B cell (primary cell): Measurements from ENCODE around the gene OR51D1. TPM values are rescaled to one million over a fixed set of nuclear protein-coding genes. Genes with fewer than 3 reads are reported as not detected.

Source experiments
- ATAC-seq: fragments of 200-7000 bp; cut with Tn5 transposase; one replicate; pipeline ENCODE4 v1.10.0; 2021; ENCODE audit warnings: low read depth, mild to moderate bottlenecking, moderate number of reproducible peaks, moderate library complexity
- CTCF ChIA-PET: fragments of 350-600 bp; sonication (Branson Sonifier 250); formaldehyde crosslinking; loops from one replicate; lab custom pipeline; 2021; ENCODE audit warnings: antibody characterized with exemption, inconsistent platforms; lab: Charles Lee
- POLR2A ChIA-PET: fragments of 350-600 bp; sonication (Branson Sonifier 250); formaldehyde crosslinking; loops from one replicate; lab custom pipeline; 2021; ENCODE audit warnings: antibody characterized with exemption; lab: Charles Lee
- DNase-seq: peaks from one replicate; pipeline ENCODE4 v3.0.0; 2013
- H2AFZ ChIP-seq: 2 replicates; pipeline ENCODE4 v1.6.1; 2012; ENCODE audit warnings: mild to moderate bottlenecking, low read depth, low read length; ENCODE audit not compliant: insufficient read depth, poor library complexity, severe bottlenecking
- H3K27ac ChIP-seq, 2 donors: 1 replicate in 1 of 2; 2 replicates in 1 of 2; pipeline ENCODE4 v1.5.1; 2012 to 2013; ENCODE audit warnings: low read length in 2 of 2, mild to moderate bottlenecking in 2 of 2, moderate library complexity in 1 of 2
- H3K27me3 ChIP-seq, 4 experiments: fragments of 200-600 bp in 1 of 4; sonication (generic) in 1 of 4; replicated peaks in 1 of 4; 1 replicate in 2 of 4; 2 replicates in 2 of 4; pipeline versions ENCODE4 v1.6.1 to v1.7.0; 2013 to 2016; ENCODE audit warnings: low read length in 3 of 4, mild to moderate bottlenecking in 2 of 4, mixed read lengths in 1 of 4, moderate library complexity in 1 of 4; ENCODE audit not compliant: insufficient read depth in 4 of 4, control insufficient read depth in 3 of 4; ENCODE audit errors: control extremely low read depth in 1 of 4
- H3K36me3 ChIP-seq, 2 experiments: replicated peaks in 1 of 2; 1 replicate in 1 of 2; 2 replicates in 1 of 2; pipeline versions ENCODE4 v1.6.1 to v1.7.1; 2013; ENCODE audit warnings: low read length in 1 of 2; ENCODE audit not compliant: insufficient read depth in 2 of 2, control insufficient read depth in 1 of 2; ENCODE audit errors: control extremely low read depth in 1 of 2, extremely low read depth in 1 of 2
- H3K4me1 ChIP-seq, 2 donors: fragments of 200-600 bp in 1 of 2; sonication (generic) in 1 of 2; 1 replicate in 1 of 2; 2 replicates in 1 of 2; pipeline versions ENCODE4 v1.5.1 to v1.6.1; 2013 to 2017; ENCODE audit warnings: low read length in 2 of 2; ENCODE audit not compliant: control insufficient read depth in 2 of 2, insufficient read depth in 2 of 2
- H3K4me2 ChIP-seq: replicated peaks from 2 replicates; pipeline ENCODE3; 2012; ENCODE audit warnings: mild to moderate bottlenecking, low read depth, low read length; ENCODE audit not compliant: poor library complexity, severe bottlenecking
- H3K4me3 ChIP-seq, 5 experiments: fragments of 200-600 bp in 1 of 5; sonication (generic) in 1 of 5; 1 replicate in 3 of 5; 2 replicates in 2 of 5; pipeline versions ENCODE4 v1.5.1 to v1.7.0; 2011 to 2016; ENCODE audit warnings: low read length in 4 of 5, mild to moderate bottlenecking in 4 of 5, low read depth in 2 of 5, control low read depth in 1 of 5, moderate library complexity in 1 of 5; ENCODE audit not compliant: insufficient read depth in 1 of 5; ENCODE audit errors: control extremely low read depth in 1 of 5, extremely low read depth in 1 of 5
- H3K79me2 ChIP-seq: fragments of 200-600 bp; sonication (generic); one replicate; pipeline ENCODE4 v1.6.0; 2016; ENCODE audit warnings: low read length; ENCODE audit not compliant: control insufficient read depth, insufficient read depth
- H3K9ac ChIP-seq: fragments of 200-600 bp; sonication (generic); 2 replicates; pipeline ENCODE4 v1.6.1; 2017; ENCODE audit warnings: mild to moderate bottlenecking, low read length, moderate library complexity
- H3K9me3 ChIP-seq, 3 donors: one replicate each; pipeline versions ENCODE4 v1.6.1 to v1.7.1; 2013; ENCODE audit warnings: low read length in 2 of 3; ENCODE audit not compliant: control insufficient read depth in 2 of 3, insufficient read depth in 1 of 3; ENCODE audit errors: control extremely low read depth in 1 of 3
- H4K20me1 ChIP-seq: 2 replicates; pipeline ENCODE4 v1.6.0; 2012; ENCODE audit warnings: mild to moderate bottlenecking, low read length; ENCODE audit not compliant: insufficient read depth, control insufficient read depth, poor library complexity, severe bottlenecking
- H3K27ac Mint-ChIP-seq: one replicate; pipeline ENCODE4 v1.8.0; 2021; ENCODE audit warnings: mixed read lengths
- H3K27me3 Mint-ChIP-seq: one replicate; pipeline ENCODE4 v1.8.0; 2021; ENCODE audit warnings: mixed read lengths
- H3K4me1 Mint-ChIP-seq: one replicate; pipeline ENCODE4 v1.8.0; 2021; ENCODE audit warnings: mixed read lengths
- H3K4me3 Mint-ChIP-seq: one replicate; pipeline ENCODE4 v1.8.0; 2021; ENCODE audit warnings: mixed read lengths
- H3K9me3 Mint-ChIP-seq: one replicate; pipeline ENCODE4 v1.8.0; 2022; ENCODE audit warnings: mixed read lengths; ENCODE audit not compliant: insufficient read depth
- EZH2 ChIP-seq: IDR thresholded peaks from 2 replicates; pipeline ENCODE4 v1.6.1; 2012; ENCODE audit warnings: borderline replicate concordance, low read depth, mild to moderate bottlenecking, moderate library complexity, low read length; ENCODE audit not compliant: insufficient read depth, poor library complexity, severe bottlenecking
- WGBS: methylation state at CpG from one replicate; pipeline ENCODE4 v1.1.5; 2013; ENCODE audit warnings: missing lambda C conversion rate; ENCODE audit not compliant: insufficient coverage; 5-methylcytosine and 5-hydroxymethylcytosine counted together
- intact Hi-C: fragments of 100-400 bp; cut with micrococcal nuclease; formaldehyde crosslinking; loops from one replicate; pipeline ENCODE4 v1.10.0; 2022
- polyA plus RNA-seq: library from polyadenylated mRNA; depleted of rRNA; stranded (reverse); fragments of >200 nt; gene quantifications from 2 replicates; pipeline ENCODE4 v1.2.3, GENCODE V29; 2012
- total RNA-seq, 2 donors: library from RNA; stranded (reverse); fragments of 120-200 nt in 1 of 2; gene quantifications; 1 replicate in 1 of 2; 2 replicates in 1 of 2; pipeline versions ENCODE4 v1.2.3 to v1.2.4, GENCODE V29; 2013 to 2022
- TF ChIP-seq, protein P1 (sequence below): fragments of 200-600 bp; IDR thresholded peaks from one replicate; pipeline ENCODE4 v1.8.0; 2022; ENCODE audit warnings: antibody characterized with exemption, mild to moderate bottlenecking

The OR51D1 gene
- total and polyA plus RNA-seq, 2 donors (not counting 1 experiment from before 2014, with no cell fraction given): not detected

DNA sequence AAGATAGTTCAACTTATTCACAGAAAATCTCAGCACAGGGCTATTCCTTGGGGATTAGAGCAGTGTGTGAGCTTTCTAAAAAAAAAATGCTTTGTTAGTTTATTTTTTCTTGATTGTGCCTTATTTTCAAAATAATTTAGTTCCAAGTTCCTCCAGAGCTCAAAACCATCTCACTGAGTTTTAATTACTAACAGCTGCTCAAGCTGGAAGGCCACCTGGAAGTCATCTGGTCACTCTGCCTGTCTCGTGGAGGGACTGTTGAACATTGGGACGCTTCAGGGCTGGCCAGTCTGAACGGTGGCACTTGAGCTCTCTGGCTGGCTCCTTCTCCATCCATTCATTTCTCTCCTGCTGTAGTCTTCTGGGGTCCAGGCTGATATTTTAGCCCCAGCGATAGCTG, 10.5 kb downstream of the OR51D1 start:
- Histone ChIP-seq H3K9ac (no peak overlapping the region), H3K27me3 (peaks cover 0 to 2% (median 0%) of the 10 kb centered on the region in 4 experiments), H2AFZ (no peak overlapping the region), H3K79me2 (no peaks in the 10 kb centered on the region), H3K36me3 (no peaks in the 10 kb centered on the region), H3K9me3 (no peaks in the 10 kb centered on the region), H3K4me2 (no peak overlapping the region), H4K20me1 (no peaks in the 10 kb centered on the region), H3K27ac (no peak overlapping the region), H3K4me3 (no peak overlapping the region), H3K4me1 (no peaks in the 10 kb centered on the region)
- ChIA-PET POLR2A (no interaction called here), CTCF (interaction anchor here (1.7 kb wide), 1 partner anchor 11 kb away, joined by 8 read pairs; the partner anchor contains the start of gene OR51D1)
- Mint-ChIP-seq H3K27ac (no peak overlapping the region), H3K4me3 (no peak overlapping the region), H3K4me1 (no peaks in the 10 kb centered on the region), H3K27me3 (peaks cover 20% of the 10 kb centered on the region), H3K9me3 (no peaks in the 10 kb centered on the region)
- no peak for ATAC-seq
- intact Hi-C loops: no loop called here
- TF ChIP-seq, protein P1, sequence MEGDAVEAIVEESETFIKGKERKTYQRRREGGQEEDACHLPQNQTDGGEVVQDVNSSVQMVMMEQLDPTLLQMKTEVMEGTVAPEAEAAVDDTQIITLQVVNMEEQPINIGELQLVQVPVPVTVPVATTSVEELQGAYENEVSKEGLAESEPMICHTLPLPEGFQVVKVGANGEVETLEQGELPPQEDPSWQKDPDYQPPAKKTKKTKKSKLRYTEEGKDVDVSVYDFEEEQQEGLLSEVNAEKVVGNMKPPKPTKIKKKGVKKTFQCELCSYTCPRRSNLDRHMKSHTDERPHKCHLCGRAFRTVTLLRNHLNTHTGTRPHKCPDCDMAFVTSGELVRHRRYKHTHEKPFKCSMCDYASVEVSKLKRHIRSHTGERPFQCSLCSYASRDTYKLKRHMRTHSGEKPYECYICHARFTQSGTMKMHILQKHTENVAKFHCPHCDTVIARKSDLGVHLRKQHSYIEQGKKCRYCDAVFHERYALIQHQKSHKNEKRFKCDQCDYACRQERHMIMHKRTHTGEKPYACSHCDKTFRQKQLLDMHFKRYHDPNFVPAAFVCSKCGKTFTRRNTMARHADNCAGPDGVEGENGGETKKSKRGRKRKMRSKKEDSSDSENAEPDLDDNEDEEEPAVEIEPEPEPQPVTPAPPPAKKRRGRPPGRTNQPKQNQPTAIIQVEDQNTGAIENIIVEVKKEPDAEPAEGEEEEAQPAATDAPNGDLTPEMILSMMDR: no peak
- no peak for TF ChIP-seq EZH2
- DNase-seq: no peak
- 85% methylated on average over 4 of the region's 4 CpGs for WGBS

GRCh38 chr11:4654635-4655369, 17.5 kb downstream of the OR51D1 start:
- ChIA-PET POLR2A (no interaction called here), CTCF (no interaction called here)
- peaks cover 11% of the 10 kb centered on the region for H3K27me3 Mint-ChIP-seq
- no peak overlapping the region for H3K4me2 ChIP-seq
- H3K79me2 ChIP-seq: no peaks in the 10 kb centered on the region
- peaks cover 0 to 6% (median under 1%) of the 10 kb centered on the region in 4 experiments for H3K27me3 ChIP-seq
- no peaks in the 10 kb centered on the region for H3K9me3 ChIP-seq
- no peak overlapping the region for H3K9ac ChIP-seq
- H3K27ac ChIP-seq: no peak overlapping the region
- ATAC-seq (no peak), DNase-seq (no peak)
- no peak overlapping the region for H2AFZ ChIP-seq
- H3K27ac Mint-ChIP-seq: no peak overlapping the region
- WGBS: 89% methylated on average over 1 of the region's 2 CpGs
- H3K36me3 ChIP-seq: no peaks in the 10 kb centered on the region
- intact Hi-C loops: no loop called here
- no peaks in the 10 kb centered on the region for H3K9me3 Mint-ChIP-seq
- no peak overlapping the region for H3K4me3 Mint-ChIP-seq
- H3K4me1 ChIP-seq: no peaks in the 10 kb centered on the region
- H3K4me1 Mint-ChIP-seq: no peaks in the 10 kb centered on the region
- H3K4me3 ChIP-seq: no peak overlapping the region
- TF ChIP-seq, protein P1: no peak
- TF ChIP-seq EZH2: no peak
- H4K20me1 ChIP-seq: no peaks in the 10 kb centered on the region
